K562 (cell line): ENCODE results near the gene TMEM50B. TPM values are rescaled to one million over a fixed set of nuclear protein-coding genes. Genes with fewer than 3 reads are reported as not detected.
A peak's percentile ranks its signal among the peaks of the same experiment; 100 is the strongest.

Experiments
- ATF1 ChIP-seq, 2 experiments: fragments of 450-650 bp in 1 of 2; IDR thresholded peaks; 2 replicates each; pipeline ENCODE4 v1.6.1; 2016; ENCODE audit warnings: missing compliant biosample characterization in 1 of 2, missing genetic modification characterization in 1 of 2
- BCOR ChIP-seq: fragments of 450-650 bp; IDR thresholded peaks from 2 replicates; pipeline ENCODE4 v1.6.1; 2016
- CTBP1 ChIP-seq: fragments of 450-650 bp; IDR thresholded peaks from 2 replicates; pipeline ENCODE4 v1.6.1; 2016; ENCODE audit warnings: borderline replicate concordance
- CXXC5 ChIP-seq: fragments of 250-450 bp; sonication (Bioruptor Pico); IDR thresholded peaks from 2 replicates; pipeline ENCODE4 v1.8.0; 2022; ENCODE audit warnings: inconsistent platforms, mild to moderate bottlenecking, moderate library complexity
- ETS1 ChIP-seq: conservative IDR thresholded peaks from 2 replicates; pipeline ENCODE4 v1.6.1; 2011; ENCODE audit warnings: low read depth, mild to moderate bottlenecking, low read length; ENCODE audit not compliant: control insufficient read depth
- MBD1 ChIP-seq: fragments of 250-450 bp; sonication (Bioruptor Pico); IDR thresholded peaks from 2 replicates; pipeline ENCODE4 v1.8.0; 2022; ENCODE audit warnings: inconsistent platforms
- NUFIP1 ChIP-seq: fragments of 450-650 bp; IDR thresholded peaks from 2 replicates; pipeline ENCODE4 v1.6.1; 2018; ENCODE audit not compliant: partially characterized antibody
- PCBP1 ChIP-seq: fragments of 200-400 bp; formaldehyde crosslinking; IDR thresholded peaks from 2 replicates; pipeline ENCODE4 v1.6.1; 2018; ENCODE audit warnings: mild to moderate bottlenecking, low read depth, low read length; ENCODE audit not compliant: poor library complexity, severe bottlenecking
- POLR2A ChIP-seq: fragments of 450-650 bp; conservative IDR thresholded peaks from 2 replicates; pipeline ENCODE4 v1.6.1; 2016
- SP1 ChIP-seq: sonication (generic); formaldehyde crosslinking; IDR thresholded peaks from 2 replicates; pipeline ENCODE4 v1.8.1; 2022; ENCODE audit warnings: mild to moderate bottlenecking, missing genetic modification reagents
- TAF15 ChIP-seq: fragments of 200-400 bp; formaldehyde crosslinking; IDR thresholded peaks from 2 replicates; pipeline ENCODE4 v1.6.1; 2017; ENCODE audit warnings: mild to moderate bottlenecking, low read depth, low read length, moderate library complexity
- TRIM28 ChIP-seq: fragments of 450-650 bp; IDR thresholded peaks from 2 replicates; pipeline ENCODE4 v1.6.1; 2017
- ZBTB40 ChIP-seq, 2 experiments: fragments of 450-650 bp in 1 of 2; sonication (generic) in 1 of 2; formaldehyde crosslinking in 1 of 2; IDR thresholded peaks; 2 replicates each; pipeline versions ENCODE4 v1.7.1 to v1.9.0; 2016 to 2022; ENCODE audit warnings: inconsistent platforms in 1 of 2, mild to moderate bottlenecking in 1 of 2, missing genetic modification reagents in 1 of 2
- ZBTB7A ChIP-seq: IDR thresholded peaks from 2 replicates; pipeline ENCODE4 v1.6.1; 2011; ENCODE audit warnings: low read depth, mild to moderate bottlenecking, low read length, moderate library complexity, borderline replicate concordance; ENCODE audit not compliant: control insufficient read depth
- ZNF232 ChIP-seq: sonication (generic); formaldehyde crosslinking; IDR thresholded peaks from 2 replicates; pipeline ENCODE4 v1.8.0; 2022; ENCODE audit warnings: mild to moderate bottlenecking, missing genetic modification reagents
- ZSCAN32 ChIP-seq: fragments of 450-650 bp; formaldehyde crosslinking; IDR thresholded peaks from 2 replicates; pipeline ENCODE4 v1.4.0; 2020; ENCODE audit warnings: mild to moderate bottlenecking, moderate library complexity
- polyA plus RNA-seq, 8 experiments: library from polyadenylated mRNA; depleted of rRNA in 4 of 8; stranded (reverse) in 5 of 8; unstranded in 3 of 8; fragments of >200 nt; fragmentation: Nextera tagmentation in 2 of 8; fragmentation: Illumina TruSeq in 1 of 8; extraction: Ambion mirVana in 2 of 8; extraction: Trizol in 1 of 8; gene quantifications; 2 replicates each; pipeline versions ENCODE4 v1.2.1 to v1.2.3, GENCODE V29; 2011 to 2014; ENCODE audit warnings: inconsistent platforms in 1 of 8, missing spikeins in 1 of 8
- total RNA-seq, 7 experiments: library from RNA; depleted of rRNA in 6 of 7; stranded (reverse); fragments of >200 nt in 6 of 7; fragmentation: Illumina TruSeq in 2 of 7; extraction: Trizol in 2 of 7; gene quantifications; 2 replicates each; pipeline versions ENCODE4 v1.2.1 to v1.2.3, GENCODE V29; 2011 to 2021; ENCODE audit warnings: low replicate concordance in 1 of 7

Gene TMEM50B
- total and polyA plus RNA-seq, 9 of the 15 experiments (the other 6 are each of a cell fraction or from before 2014, with no cell fraction given) = 20.5 to 64.6 (median 28.9) TPM

GRCh38 chr21:33491373-33492102 lies 11.8 kb upstream of the TMEM50B start, which contains the start of gene DNAJC28 (continued):
- TF ChIP-seq ZBTB40 (IDR thresholded peaks at IDR 0.05) (peak; percentile 54; the same call in 1 of the 2 replicates), ZBTB40 (CRISPR knock-in tag; IDR thresholded peaks at IDR 0.05) (no peak), ETS1 (peak; percentile 88), TRIM28 (peak; percentile 49; the same call in 1 of the 2 replicates), SP1 (CRISPR knock-in tag) (peak; percentile 93), ZBTB7A (peak; percentile 95), TAF15 (no peak), MBD1 (CRISPR knock-in tag) (no peak), NUFIP1 (peak; percentile 55), ZNF232 (CRISPR knock-in tag) (no peak), CTBP1 (peak; percentile 63; the same call in 1 of the 2 replicates), PCBP1 (peak; percentile 56), CXXC5 (CRISPR knock-in tag) (peak; percentile 74), ATF1 (CRISPR knock-in tag; IDR thresholded peaks at IDR 0.05) (no peak), ATF1 (tag; IDR thresholded peaks at IDR 0.05) (peak; percentile 86), ZSCAN32 (0 out of 2 replicates have a peak, but pooled peaks have one; percentile 26), POLR2A (peak; percentile 85), BCOR (peak; percentile 33; the same call in 1 of the 2 replicates)
